HCT116 (cell line): ENCODE measurements around the gene FHOD3. TPM values are rescaled to one million over a fixed set of nuclear protein-coding genes. Genes with fewer than 3 reads are reported as not detected.
"Not testable (repeated sequence)": the region's sequence is repeated elsewhere in the genome, so short reads cannot be mapped to it uniquely, and the experiment has no call there.

Source experiments
- ATAC-seq: fragments of 200-7000 bp; cut with Tn5 transposase; 2 replicates; pipeline ENCODE4 v1.9.1; 2020; ENCODE audit warnings: mild to moderate bottlenecking, moderate library complexity
- BruUV-seq: library from RNA; stranded (reverse); fragments of 400-500 nt; replicated peaks from 2 replicates; lab custom pipeline; 2021; lab: Mats Ljungman, UMichigan
- CTCF ChIA-PET: fragments of 300-600 bp; sonication (Branson Sonifier 250); formaldehyde crosslinking; loops from one replicate; lab custom pipeline; 2021; ENCODE audit warnings: antibody characterized with exemption; lab: Charles Lee
- POLR2A ChIA-PET: fragments of 300-600, 350-600 bp; sonication (Branson Sonifier 250); formaldehyde crosslinking; loops from one replicate; lab custom pipeline; 2021; ENCODE audit warnings: antibody characterized with exemption; lab: Charles Lee
- RAD21 ChIA-PET, 2 experiments: fragments of 300-600 bp; sonication (Branson Sonifier 250); formaldehyde crosslinking; loops; one replicate each; lab custom pipeline; 2023; ENCODE audit warnings: low total read pairs in 2 of 2; ENCODE audit not compliant: uncharacterized antibody in 2 of 2, unreplicated experiment in 2 of 2, low non-redundant PET in 1 of 2; lab: Charles Lee
- DNase-seq: peaks from one replicate; pipeline ENCODE4 v3.0.0-alpha.2; 2010; ENCODE audit warnings: low read depth, low spot score
- H2AFZ ChIP-seq: fragments of 200-600 bp; shearing (Covaris generic), sonication (generic); 2 replicates; pipeline ENCODE4 v1.6.1; 2017; ENCODE audit warnings: low read depth, mixed run types, mixed read lengths, antibody characterized with exemption, low read length; ENCODE audit not compliant: poor library complexity, severe bottlenecking
- H3K27ac ChIP-seq: 2 replicates; pipeline ENCODE4 v1.5.1; 2012; ENCODE audit warnings: low read depth, low read length
- H3K27me3 ChIP-seq: fragments of 200-600 bp; sonication (generic); 2 replicates; pipeline ENCODE4 v1.6.1; 2016; ENCODE audit warnings: mixed run types, low read length, mixed read lengths; ENCODE audit not compliant: insufficient read depth
- H3K36me3 ChIP-seq, 2 experiments: fragments of 200-500 bp in 1 of 2; fragments of 200-600 bp in 1 of 2; sonication (Bioruptor generic) in 1 of 2; sonication (generic) in 1 of 2; 2 replicates each; pipeline versions ENCODE4 v1.5.1 to v1.6.1; 2014 to 2016; ENCODE audit warnings: low read length in 2 of 2, inconsistent platforms in 1 of 2, mixed read lengths in 1 of 2, mixed run types in 1 of 2; ENCODE audit not compliant: insufficient read depth in 2 of 2, control insufficient read depth in 1 of 2
- H3K4me1 ChIP-seq, 2 experiments: fragments of 200-600 bp in 1 of 2; sonication (generic) in 1 of 2; 2 replicates each; pipeline versions ENCODE4 v1.5.1 to v1.6.1; 2012 to 2017; ENCODE audit warnings: low read length in 2 of 2, inconsistent platforms in 1 of 2, mild to moderate bottlenecking in 1 of 2, mixed read lengths in 1 of 2, mixed run types in 1 of 2, moderate library complexity in 1 of 2; ENCODE audit not compliant: insufficient read depth in 2 of 2, control insufficient read depth in 1 of 2
- H3K4me2 ChIP-seq: fragments of 200-600 bp; sonication (generic); 2 replicates; pipeline ENCODE4 v1.6.1; 2017; ENCODE audit warnings: mixed run types, low read length, mixed read lengths
- H3K4me3 ChIP-seq, 2 experiments: fragments of 200-600 bp in 1 of 2; sonication (generic) in 1 of 2; replicated peaks in 1 of 2; 2 replicates each; pipeline ENCODE4 v1.5.1; 2011 to 2016; ENCODE audit warnings: low read length in 2 of 2, control low read depth in 1 of 2, low read depth in 1 of 2, mild to moderate bottlenecking in 1 of 2, mixed read lengths in 1 of 2, mixed run types in 1 of 2
- H3K79me2 ChIP-seq: fragments of 200-600 bp; sonication (generic); 2 replicates; pipeline ENCODE4 v1.6.1; 2017; ENCODE audit warnings: mild to moderate bottlenecking, mixed run types, low read length, moderate library complexity, mixed read lengths; ENCODE audit not compliant: insufficient read depth
- H3K9ac ChIP-seq: fragments of 200-600 bp; sonication (generic); 2 replicates; pipeline ENCODE4 v1.6.1; 2016; ENCODE audit warnings: low read length, mixed read lengths
- H3K9me2 ChIP-seq: fragments of 200-600 bp; sonication (generic), shearing (Covaris generic); 2 replicates; pipeline ENCODE4 v1.6.1; 2017; ENCODE audit warnings: mixed run types, mild to moderate bottlenecking, moderate library complexity; ENCODE audit not compliant: insufficient read depth
- H3K9me3 ChIP-seq, 2 experiments: fragments of 200-500 bp in 1 of 2; fragments of 200-600 bp in 1 of 2; sonication (Bioruptor generic) in 1 of 2; sonication (generic) in 1 of 2; 2 replicates each; pipeline ENCODE4 v1.6.1; 2014 to 2017; ENCODE audit warnings: low read length in 2 of 2, mixed read lengths in 2 of 2, inconsistent platforms in 1 of 2, low read depth in 1 of 2, mild to moderate bottlenecking in 1 of 2, mixed run types in 1 of 2, moderate library complexity in 1 of 2; ENCODE audit not compliant: control insufficient read depth in 1 of 2, insufficient read depth in 1 of 2
- H4K20me1 ChIP-seq: fragments of 200-600 bp; sonication (generic), shearing (Covaris generic); 2 replicates; pipeline ENCODE4 v1.6.1; 2017; ENCODE audit warnings: mixed run types, mild to moderate bottlenecking, moderate library complexity; ENCODE audit not compliant: insufficient read depth
- CTCF ChIP-seq, 3 experiments: fragments of 200-600 bp in 1 of 3; sonication (generic) in 1 of 3; IDR thresholded peaks in 2 of 3; conservative IDR thresholded peaks in 1 of 3; 2 replicates each; pipeline ENCODE4 v1.5.1; 2012 to 2017; ENCODE audit warnings: low read depth in 2 of 3, low read length in 2 of 3, antibody characterized with exemption in 1 of 3, borderline replicate concordance in 1 of 3, control low read depth in 1 of 3, mild to moderate bottlenecking in 1 of 3, mixed read lengths in 1 of 3, mixed run types in 1 of 3, moderate library complexity in 1 of 3; ENCODE audit not compliant: insufficient read depth in 1 of 3
- POLR2A ChIP-seq: IDR thresholded peaks from 2 replicates; pipeline ENCODE4 v1.7.0; 2011; ENCODE audit warnings: borderline replicate concordance; ENCODE audit not compliant: insufficient read depth, insufficient read length; ENCODE audit errors: extremely low read depth
- REST ChIP-seq: IDR thresholded peaks from 2 replicates; pipeline ENCODE4 v1.6.1; 2012; ENCODE audit warnings: low read depth
- ZNF274 ChIP-seq: fragments of 200-500 bp; sonication (Bioruptor generic); IDR thresholded peaks from 2 replicates; pipeline ENCODE4 v1.6.1; 2014; ENCODE audit warnings: mild to moderate bottlenecking, low read depth, low read length, inconsistent platforms
- intact Hi-C: fragments of 100-400 bp; cut with micrococcal nuclease; formaldehyde crosslinking; loops from 2 replicates; pipeline ENCODE4 v1.10.0; 2022
- total RNA-seq: library from RNA; stranded (reverse); gene quantifications from one replicate; pipeline ENCODE4 v1.2.1, GENCODE V29; 2021; ENCODE audit not compliant: unreplicated experiment

Gene FHOD3
- total RNA-seq, 1 experiment from 2014 or later, result 4.0 TPM

GRCh38 chr18:36762074-36762473 lies 464.6 kb downstream of the FHOD3 start (continued):
- TF ChIP-seq CTCF (IDR thresholded peaks at IDR 0.05 in 2 of 3, conservative IDR thresholded peaks at IDR 0.05 in 1 of 3; ENCODE audit: borderline replicate concordance in 1 of 3, insufficient read depth in 1 of 3, low read depth in 2 of 3, low read length in 2 of 3) (no peak), ZNF274 (no peak), POLR2A (no peak), REST (no peak)

- H3K27ac ChIP-seq, H3K9me3 ChIP-seq, CTCF ChIA-PET, H3K9ac ChIP-seq, H3K4me3 ChIP-seq, H3K36me3 ChIP-seq, H4K20me1 ChIP-seq, H3K4me2 ChIP-seq, ATAC-seq, intact Hi-C loops, H3K79me2 ChIP-seq, H3K9me2 ChIP-seq, POLR2A ChIA-PET, RAD21 ChIA-PET, H3K4me1 ChIP-seq, BruUV-seq, H3K27me3 ChIP-seq, DNase-seq, H2AFZ ChIP-seq: not testable (repeated sequence)
Observed at GRCh38 chr18:36762965-36763364, 465.5 kb downstream of the FHOD3 start.
